HG03571 (cell line): Measurements from ENCODE around the gene ERG28.
"Not testable (repeated sequence)": the region's sequence is repeated elsewhere in the genome, so short reads cannot be mapped to it uniquely, and the experiment has no call there.

ENCODE experiments used
- ATAC-seq: cut with Tn5 transposase; IDR thresholded peaks from one replicate; pipeline ENCODE4 v1.9.1; 2021; ENCODE audit not compliant: unreplicated experiment

ERG28 gene

GRCh38 chr14:75660630-75661498 lies at the start of gene ERG28, which contains the start of gene TTLL5:
Gene ERG28, minus strand, starts transcription at chr14:75660876. Its CDS starts 3,374 bp downstream, at chr14:75657502.
Gene TTLL5, plus strand, starts transcription at chr14:75661246. Its CDS starts 1,904 bp downstream, at chr14:75663150.
- ATAC-seq, result peak; percentile 96

- no peak for ATAC-seq
These were observed 48.6 kb upstream of the ERG28 start for GRCh38 chr14:75709207-75709812.

GRCh38 chr14:75705014-75705413 lies 44.3 kb upstream of the ERG28 start:
- ATAC-seq, result no peak

GRCh38 chr14:75703467-75703866 lies 42.8 kb upstream of the ERG28 start:
- no peak for ATAC-seq

- no peak for ATAC-seq
These were observed 42.1 kb upstream of the ERG28 start for GRCh38 chr14:75702616-75703261.

GRCh38 chr14:75702122-75702521 lies 41.4 kb upstream of the ERG28 start:
- ATAC-seq, result no peak

GRCh38 chr14:75700295-75700694 lies 39.6 kb upstream of the ERG28 start:
- no peak for ATAC-seq

GRCh38 chr14:75699331-75699730 lies 38.7 kb upstream of the ERG28 start:
- no peak for ATAC-seq

- no peak for ATAC-seq
These were observed 37.2 kb upstream of the ERG28 start for GRCh38 chr14:75697918-75698317.

- ATAC-seq, result no peak
These were observed 36.7 kb upstream of the ERG28 start for GRCh38 chr14:75697386-75697785.

- ATAC-seq, result not testable (repeated sequence)
These were observed 34.3 kb upstream of the ERG28 start for GRCh38 chr14:75695025-75695424.

- ATAC-seq, result no peak
These were observed 29.3 kb upstream of the ERG28 start for GRCh38 chr14:75690010-75690409.

- ATAC-seq, result no peak
These were observed 28.3 kb upstream of the ERG28 start for GRCh38 chr14:75689012-75689411.

- ATAC-seq, result no peak
These were observed 25.2 kb upstream of the ERG28 start for GRCh38 chr14:75685910-75686309.

GRCh38 chr14:75675265-75675960 lies 14.7 kb upstream of the ERG28 start:
- no peak for ATAC-seq

GRCh38 chr14:75673345-75674035 lies 12.8 kb upstream of the ERG28 start:
- no peak for ATAC-seq

- ATAC-seq, result no peak
These were observed 12.0 kb upstream of the ERG28 start for GRCh38 chr14:75672605-75673192.

- no peak for ATAC-seq
These were observed 6.6 kb upstream of the ERG28 start for GRCh38 chr14:75667099-75667765.

GRCh38 chr14:75662966-75663365 lies 2.3 kb upstream of the ERG28 start:
- ATAC-seq, result no peak

- no peak for ATAC-seq
These were observed 781 bp upstream of the ERG28 start for GRCh38 chr14:75661499-75661814.
